ENCODE measurements around the gene MRPS6. TPM values are rescaled to one million over a fixed set of nuclear protein-coding genes. Genes with fewer than 3 reads are reported as not detected.
A peak's percentile ranks its signal among the peaks of the same experiment; 100 is the strongest.

Gene MRPS6
- total RNA-seq, 1 experiment from 2014 or later: 109 TPM

DNA sequence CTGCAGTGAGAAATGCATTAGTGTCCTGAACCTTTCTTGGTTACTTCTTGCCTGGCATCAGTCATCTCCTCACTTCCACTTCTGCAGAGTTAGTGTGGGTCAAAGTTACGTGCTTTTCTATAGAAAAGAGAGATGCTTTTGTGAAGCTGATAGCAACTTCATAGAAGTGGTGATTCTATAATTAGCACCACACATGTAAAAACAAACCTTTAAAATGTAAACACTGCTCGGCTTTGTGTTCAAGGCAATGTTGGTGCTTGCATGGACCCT, 57.3 kb downstream of the MRPS6 start:
- intact Hi-C loops (cut with micrococcal nuclease; ENCODE audit: unreplicated experiment): no loop called here
- H3K27me3 ChIP-seq (ENCODE audit: control insufficient read depth, insufficient read depth, low read length): no peaks in the 10 kb centered on the region
- ATAC-seq: no peak
- peaks cover 49% of the 10 kb centered on the region for H3K4me1 ChIP-seq (ENCODE audit: control insufficient read depth, insufficient read depth, low read length)
- ChIA-PET POLR2A (no interaction called here), CTCF (no interaction called here)
- no peak overlapping the region for H3K4me3 ChIP-seq (ENCODE audit: low read depth in 2 of 2, low read length in 2 of 2)
- TF ChIP-seq, protein P1, sequence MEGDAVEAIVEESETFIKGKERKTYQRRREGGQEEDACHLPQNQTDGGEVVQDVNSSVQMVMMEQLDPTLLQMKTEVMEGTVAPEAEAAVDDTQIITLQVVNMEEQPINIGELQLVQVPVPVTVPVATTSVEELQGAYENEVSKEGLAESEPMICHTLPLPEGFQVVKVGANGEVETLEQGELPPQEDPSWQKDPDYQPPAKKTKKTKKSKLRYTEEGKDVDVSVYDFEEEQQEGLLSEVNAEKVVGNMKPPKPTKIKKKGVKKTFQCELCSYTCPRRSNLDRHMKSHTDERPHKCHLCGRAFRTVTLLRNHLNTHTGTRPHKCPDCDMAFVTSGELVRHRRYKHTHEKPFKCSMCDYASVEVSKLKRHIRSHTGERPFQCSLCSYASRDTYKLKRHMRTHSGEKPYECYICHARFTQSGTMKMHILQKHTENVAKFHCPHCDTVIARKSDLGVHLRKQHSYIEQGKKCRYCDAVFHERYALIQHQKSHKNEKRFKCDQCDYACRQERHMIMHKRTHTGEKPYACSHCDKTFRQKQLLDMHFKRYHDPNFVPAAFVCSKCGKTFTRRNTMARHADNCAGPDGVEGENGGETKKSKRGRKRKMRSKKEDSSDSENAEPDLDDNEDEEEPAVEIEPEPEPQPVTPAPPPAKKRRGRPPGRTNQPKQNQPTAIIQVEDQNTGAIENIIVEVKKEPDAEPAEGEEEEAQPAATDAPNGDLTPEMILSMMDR (IDR thresholded peaks at IDR 0.05): no peak
- TF ChIP-seq TCF7L2 (IDR thresholded peaks at IDR 0.05; ENCODE audit: low read depth, low read length): no peak
- no peak for TF ChIP-seq SIN3A (IDR thresholded peaks at IDR 0.05; ENCODE audit: borderline replicate concordance, insufficient read depth, low read depth, low read length)
- TF ChIP-seq, protein P2, sequence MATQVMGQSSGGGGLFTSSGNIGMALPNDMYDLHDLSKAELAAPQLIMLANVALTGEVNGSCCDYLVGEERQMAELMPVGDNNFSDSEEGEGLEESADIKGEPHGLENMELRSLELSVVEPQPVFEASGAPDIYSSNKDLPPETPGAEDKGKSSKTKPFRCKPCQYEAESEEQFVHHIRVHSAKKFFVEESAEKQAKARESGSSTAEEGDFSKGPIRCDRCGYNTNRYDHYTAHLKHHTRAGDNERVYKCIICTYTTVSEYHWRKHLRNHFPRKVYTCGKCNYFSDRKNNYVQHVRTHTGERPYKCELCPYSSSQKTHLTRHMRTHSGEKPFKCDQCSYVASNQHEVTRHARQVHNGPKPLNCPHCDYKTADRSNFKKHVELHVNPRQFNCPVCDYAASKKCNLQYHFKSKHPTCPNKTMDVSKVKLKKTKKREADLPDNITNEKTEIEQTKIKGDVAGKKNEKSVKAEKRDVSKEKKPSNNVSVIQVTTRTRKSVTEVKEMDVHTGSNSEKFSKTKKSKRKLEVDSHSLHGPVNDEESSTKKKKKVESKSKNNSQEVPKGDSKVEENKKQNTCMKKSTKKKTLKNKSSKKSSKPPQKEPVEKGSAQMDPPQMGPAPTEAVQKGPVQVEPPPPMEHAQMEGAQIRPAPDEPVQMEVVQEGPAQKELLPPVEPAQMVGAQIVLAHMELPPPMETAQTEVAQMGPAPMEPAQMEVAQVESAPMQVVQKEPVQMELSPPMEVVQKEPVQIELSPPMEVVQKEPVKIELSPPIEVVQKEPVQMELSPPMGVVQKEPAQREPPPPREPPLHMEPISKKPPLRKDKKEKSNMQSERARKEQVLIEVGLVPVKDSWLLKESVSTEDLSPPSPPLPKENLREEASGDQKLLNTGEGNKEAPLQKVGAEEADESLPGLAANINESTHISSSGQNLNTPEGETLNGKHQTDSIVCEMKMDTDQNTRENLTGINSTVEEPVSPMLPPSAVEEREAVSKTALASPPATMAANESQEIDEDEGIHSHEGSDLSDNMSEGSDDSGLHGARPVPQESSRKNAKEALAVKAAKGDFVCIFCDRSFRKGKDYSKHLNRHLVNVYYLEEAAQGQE (IDR thresholded peaks at IDR 0.05; ENCODE audit: insufficient read depth in 1 of 2, low read depth in 2 of 2, low read length in 1 of 2): no peak
- no peak for TF ChIP-seq POLR2AphosphoS5 (IDR thresholded peaks at IDR 0.05; ENCODE audit: low read depth, low read length)
- DNase-seq (ENCODE audit: low read depth, low spot score): no peak
- in situ Hi-C loops (cut with HindIII; ENCODE audit: low pct_unique_long_range_greater_than_20kb, low sequenced_read_pairs): no loop called here
- peak overlapping the region; percentile 78; the same call in 1 of the 2 replicates for H3K27ac ChIP-seq (ENCODE audit: low read length)
- H3K36me3 ChIP-seq (ENCODE audit: control insufficient read depth, insufficient read depth, low read length): no peaks in the 10 kb centered on the region
- no TSS peak for BruUV-seq (replicated peaks)
- H3K9me3 ChIP-seq (ENCODE audit: control insufficient read depth, insufficient read depth, low read depth, low read length): no peaks in the 10 kb centered on the region

DNA sequence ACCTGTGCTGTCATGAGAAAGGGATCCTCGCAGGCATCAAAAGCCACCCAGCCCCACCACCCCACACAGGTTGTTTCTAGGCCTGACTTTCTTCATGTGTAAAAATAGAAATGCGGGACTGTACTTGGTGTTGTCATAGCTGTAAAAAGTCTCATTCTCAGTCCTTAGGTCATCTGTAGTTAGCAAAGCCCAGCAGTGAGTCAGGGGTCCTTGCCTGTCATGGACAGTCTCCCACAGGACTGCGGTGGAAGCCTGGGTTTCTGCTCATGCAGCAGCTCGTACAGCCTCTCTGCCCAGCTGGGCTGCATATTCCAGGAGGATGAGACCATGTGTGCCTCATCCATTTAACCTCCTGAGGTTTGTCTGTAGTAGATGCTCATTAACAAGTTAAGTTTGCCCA, 58.2 kb downstream of the MRPS6 start:
- intact Hi-C loops (cut with micrococcal nuclease; ENCODE audit: unreplicated experiment) (no loop called here), in situ Hi-C loops (cut with HindIII; ENCODE audit: low pct_unique_long_range_greater_than_20kb, low sequenced_read_pairs) (no loop called here)
- TF ChIP-seq TCF7L2 (IDR thresholded peaks at IDR 0.05; ENCODE audit: low read depth, low read length) (no peak), SIN3A (IDR thresholded peaks at IDR 0.05; ENCODE audit: borderline replicate concordance, insufficient read depth, low read depth, low read length) (no peak), POLR2AphosphoS5 (IDR thresholded peaks at IDR 0.05; ENCODE audit: low read depth, low read length) (no peak)
- TF ChIP-seq, protein P1 (IDR thresholded peaks at IDR 0.05): no peak
- TF ChIP-seq, protein P2 (IDR thresholded peaks at IDR 0.05; ENCODE audit: insufficient read depth in 1 of 2, low read depth in 2 of 2, low read length in 1 of 2): no peak
- H3K27ac ChIP-seq (ENCODE audit: low read length): peak overlapping the region; percentile 12; the same call in 1 of the 2 replicates
- H3K27me3 ChIP-seq (ENCODE audit: control insufficient read depth, insufficient read depth, low read length): no peaks in the 10 kb centered on the region
- DNase-seq (ENCODE audit: low read depth, low spot score) (no peak), ATAC-seq (no peak)
- no peaks in the 10 kb centered on the region for H3K36me3 ChIP-seq (ENCODE audit: control insufficient read depth, insufficient read depth, low read length)
- CTCF ChIA-PET: no interaction called here
- no peak overlapping the region for H3K4me3 ChIP-seq (ENCODE audit: low read depth in 2 of 2, low read length in 2 of 2)
- H3K4me1 ChIP-seq (ENCODE audit: control insufficient read depth, insufficient read depth, low read length): peaks cover 48% of the 10 kb centered on the region
- H3K9me3 ChIP-seq (ENCODE audit: control insufficient read depth, insufficient read depth, low read depth, low read length): no peaks in the 10 kb centered on the region
- POLR2A ChIA-PET: no interaction called here
- no TSS peak for BruUV-seq (replicated peaks)
